NT2/D1 (cell line): Measurements from ENCODE around the gene DDX6.

Source experiments
- YY1 ChIP-seq: IDR thresholded peaks from 2 replicates; pipeline ENCODE4 v1.6.1; 2011; ENCODE audit not compliant: insufficient read length, insufficient read depth
- ZNF274 ChIP-seq: IDR thresholded peaks from 2 replicates; pipeline ENCODE4 v1.6.1; 2011; ENCODE audit warnings: mild to moderate bottlenecking, low read depth, low read length

- TF ChIP-seq ZNF274 (no peak), YY1 (no peak)
Observed at GRCh38 chr11:118799372-118799771, 8.4 kb upstream of the DDX6 start.
